ENCODE data around the gene C11orf65. TPM values are rescaled to one million over a fixed set of nuclear protein-coding genes. Genes with fewer than 3 reads are reported as not detected.
"Not testable (repeated sequence)": the region's sequence is repeated elsewhere in the genome, so short reads cannot be mapped to it uniquely, and the experiment has no call there.

The C11orf65 gene
- total and polyA plus RNA-seq, 4 donors, result 0.33 to 3.3 (median 0.49) TPM

- H3K36me3 ChIP-seq (ENCODE audit: control insufficient read depth in 4 of 4, insufficient read depth in 4 of 4, low read length in 4 of 4), result peaks cover 0 to 2% (median 0%) of the 10 kb centered on the region in 4 donors
- no peak overlapping the region for H3K9ac ChIP-seq (ENCODE audit: insufficient read depth in 1 of 2, low read length in 2 of 2)
- H3K9me3 ChIP-seq (ENCODE audit: control insufficient read depth in 4 of 4, insufficient read depth in 3 of 4, low read length in 3 of 4), result no peaks in the 10 kb centered on the region
- DNase-seq (no peak), ATAC-seq (ENCODE audit: insufficient read depth, low FRiP score) (no peak)
- TF ChIP-seq CTCF (IDR thresholded peaks at IDR 0.05; ENCODE audit: control extremely low read depth, extremely low read depth), result no peak
- no peak overlapping the region for H3K27ac ChIP-seq (ENCODE audit: low read depth in 1 of 2, low read length in 1 of 2)
- no peak overlapping the region for H3K4me3 ChIP-seq
- H3K4me1 ChIP-seq (ENCODE audit: control insufficient read depth in 5 of 5, insufficient read depth in 5 of 5, low read length in 5 of 5), result peaks cover 0 to 1% (median 0%) of the 10 kb centered on the region in 5 donors
- 53 to 83% methylated on average over 1 of the region's 1 CpG for WGBS, 2 donors
- H3K27me3 ChIP-seq (ENCODE audit: control insufficient read depth in 3 of 3, insufficient read depth in 3 of 3, low read length in 2 of 3), result no peaks in the 10 kb centered on the region
Observed at GRCh38 chr11:108403052-108403451, 64.3 kb downstream of the C11orf65 start.

DNA sequence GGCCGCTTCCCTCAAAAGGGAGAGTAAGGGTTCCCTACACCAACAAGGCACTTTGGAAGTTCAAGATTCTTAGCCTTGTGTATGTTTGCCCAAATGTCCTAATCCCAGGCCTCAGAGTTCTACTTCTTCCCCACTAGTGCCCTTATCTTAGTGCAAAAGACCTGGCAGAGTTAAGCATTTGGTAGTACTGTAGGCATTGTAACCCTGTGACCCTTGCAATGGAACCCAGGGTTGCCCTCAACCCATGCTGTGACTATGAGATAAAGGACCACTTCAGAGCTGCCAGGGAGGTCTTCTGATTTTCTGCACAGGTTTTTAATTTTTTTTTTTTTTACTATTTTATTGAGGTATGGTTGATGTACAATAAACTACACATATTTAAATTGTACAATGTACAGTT is 65.1 kb downstream of the C11orf65 start:
- peaks cover 0 to 2% (median 0%) of the 10 kb centered on the region in 4 donors for H3K36me3 ChIP-seq (ENCODE audit: control insufficient read depth in 4 of 4, insufficient read depth in 4 of 4, low read length in 4 of 4)
- no peak overlapping the region for H3K4me3 ChIP-seq
- H3K9ac ChIP-seq (ENCODE audit: insufficient read depth in 1 of 2, low read length in 2 of 2), result no peak overlapping the region
- ATAC-seq (ENCODE audit: insufficient read depth, low FRiP score) (no peak), DNase-seq (no peak)
- peaks cover 0 to 1% (median 0%) of the 10 kb centered on the region in 5 donors for H3K4me1 ChIP-seq (ENCODE audit: control insufficient read depth in 5 of 5, insufficient read depth in 5 of 5, low read length in 5 of 5)
- H3K9me3 ChIP-seq (ENCODE audit: control insufficient read depth in 4 of 4, insufficient read depth in 3 of 4, low read length in 3 of 4), result no peaks in the 10 kb centered on the region
- TF ChIP-seq CTCF (IDR thresholded peaks at IDR 0.05; ENCODE audit: control extremely low read depth, extremely low read depth), result no peak
- no peak overlapping the region for H3K27ac ChIP-seq (ENCODE audit: low read depth in 1 of 2, low read length in 1 of 2)
- 97 to 100% methylated on average over 1 of the region's 1 CpG for WGBS, 2 donors
- no peaks in the 10 kb centered on the region for H3K27me3 ChIP-seq (ENCODE audit: control insufficient read depth in 3 of 3, insufficient read depth in 3 of 3, low read length in 2 of 3)

DNA sequence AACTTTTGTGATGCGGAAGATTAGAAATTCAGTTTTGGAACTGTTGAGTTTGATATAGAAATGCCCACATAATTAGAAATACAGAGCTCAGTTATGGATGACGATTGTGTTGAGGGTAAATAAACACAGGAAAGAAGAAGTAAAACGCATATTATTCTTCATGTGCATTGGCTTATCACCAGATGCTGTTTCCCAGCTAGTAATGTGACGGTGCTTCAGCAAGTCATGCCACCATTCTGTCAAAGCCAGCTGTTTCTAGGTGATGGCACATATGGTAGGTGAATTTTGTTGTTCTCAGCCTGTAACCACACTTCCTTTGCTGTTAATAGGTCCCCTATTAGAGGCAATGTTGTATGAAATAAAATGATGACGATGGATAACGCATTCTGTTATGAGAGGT is 68.9 kb downstream of the C11orf65 start:
- ATAC-seq (ENCODE audit: insufficient read depth, low FRiP score) (no peak), DNase-seq (no peak)
- no peak for TF ChIP-seq CTCF (IDR thresholded peaks at IDR 0.05; ENCODE audit: control extremely low read depth, extremely low read depth)
- Histone ChIP-seq H3K9ac (ENCODE audit: insufficient read depth in 1 of 2, low read length in 2 of 2) (no peak overlapping the region), H3K27ac (ENCODE audit: low read depth in 1 of 2, low read length in 1 of 2) (no peak overlapping the region), H3K36me3 (ENCODE audit: control insufficient read depth in 4 of 4, insufficient read depth in 4 of 4, low read length in 4 of 4) (no peaks in the 10 kb centered on the region), H3K4me1 (ENCODE audit: control insufficient read depth in 5 of 5, insufficient read depth in 5 of 5, low read length in 5 of 5) (peaks cover 0 to 1% (median 0%) of the 10 kb centered on the region in 5 donors), H3K9me3 (ENCODE audit: control insufficient read depth in 4 of 4, insufficient read depth in 3 of 4, low read length in 3 of 4) (no peaks in the 10 kb centered on the region), H3K27me3 (ENCODE audit: control insufficient read depth in 3 of 3, insufficient read depth in 3 of 3, low read length in 2 of 3) (no peaks in the 10 kb centered on the region), H3K4me3 (no peak overlapping the region)
- WGBS, 2 donors, result 77 to 86% methylated on average over 6 of the region's 6 CpGs

GRCh38 chr11:108396672-108397071 is 70.7 kb downstream of the C11orf65 start:
- not testable (repeated sequence) for DNase-seq; H3K36me3 ChIP-seq (ENCODE audit: control insufficient read depth in 4 of 4, insufficient read depth in 4 of 4, low read length in 4 of 4); ATAC-seq (ENCODE audit: insufficient read depth, low FRiP score); H3K4me3 ChIP-seq; H3K9me3 ChIP-seq (ENCODE audit: control insufficient read depth in 4 of 4, insufficient read depth in 3 of 4, low read length in 3 of 4); H3K9ac ChIP-seq (ENCODE audit: insufficient read depth in 1 of 2, low read length in 2 of 2); H3K27ac ChIP-seq (ENCODE audit: low read depth in 1 of 2, low read length in 1 of 2); H3K27me3 ChIP-seq (ENCODE audit: control insufficient read depth in 3 of 3, insufficient read depth in 3 of 3, low read length in 2 of 3); H3K4me1 ChIP-seq (ENCODE audit: control insufficient read depth in 5 of 5, insufficient read depth in 5 of 5, low read length in 5 of 5)
- 96 to 97% methylated on average over 6 of the region's 6 CpGs for WGBS, 2 donors

All from lung (tissue), 12 donors.